ENCODE measurements around the gene PHTF2.

Gene PHTF2

DNA sequence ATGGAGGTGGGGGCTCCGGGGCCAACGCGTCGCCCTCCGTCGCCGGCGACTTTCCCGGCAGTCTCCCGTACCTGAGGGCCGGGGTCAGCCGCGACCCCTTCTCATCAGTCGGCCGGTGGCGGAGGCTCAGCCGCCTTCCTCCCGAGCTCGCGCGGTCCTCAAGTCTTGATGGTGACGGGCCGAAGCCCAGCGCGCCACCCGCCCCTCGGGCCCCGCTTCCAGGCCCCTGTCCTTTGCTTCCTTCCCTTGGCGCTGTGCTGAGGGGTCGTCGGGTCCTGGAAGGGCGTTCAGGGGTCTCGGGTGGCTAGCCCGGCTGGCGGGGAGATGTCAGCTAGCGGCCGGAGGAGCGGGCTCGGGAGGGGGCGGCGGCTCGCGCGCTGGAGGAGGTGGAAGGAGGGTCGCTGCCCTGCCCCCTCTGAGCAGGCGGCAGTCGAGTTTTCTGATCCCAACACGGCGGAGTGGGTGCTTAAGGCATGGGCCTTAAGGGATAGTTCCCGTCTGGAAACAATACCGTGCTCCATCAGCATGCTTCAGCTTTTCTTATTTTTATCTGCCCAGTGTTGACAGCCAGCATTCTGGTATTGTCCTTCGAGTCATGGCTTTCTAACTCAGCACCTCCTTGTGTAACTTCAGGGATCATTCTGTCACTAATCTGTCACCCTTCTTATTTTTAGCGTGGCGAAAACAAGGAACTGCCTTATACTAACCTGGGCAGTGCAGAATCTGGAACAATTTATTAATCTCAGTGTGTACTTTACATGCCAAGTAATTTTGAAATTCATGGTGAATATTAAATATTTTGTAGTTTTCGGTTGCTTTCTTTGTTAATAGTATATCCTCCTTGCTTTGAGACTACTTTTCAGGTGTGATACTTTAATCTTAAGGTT, 748 bp downstream of the PHTF2 start:
- DNase-seq, result peak; percentile 43 to 84 (median 71)
- peaks cover 29 to 57% (median 43%) of the 10 kb centered on the region in 4 experiments for H3K4me1 ChIP-seq (ENCODE audit: control extremely low read depth in 1 of 4, control insufficient read depth in 4 of 4, insufficient read depth in 4 of 4, low read length in 3 of 4)
- peak overlapping the region in 1 of 2 experiments; percentile 72 for H3K27ac ChIP-seq (ENCODE audit: insufficient read depth in 1 of 2, low read depth in 1 of 2, low read length in 2 of 2, poor library complexity in 1 of 2, severe bottlenecking in 2 of 2)
- H3K4me3 ChIP-seq (ENCODE audit: control insufficient read depth in 1 of 7, extremely low read depth in 1 of 7, insufficient read depth in 4 of 7, low read depth in 2 of 7, low read length in 6 of 7), result peak overlapping the region; percentile 78 to 99 (median 97)
- ChIA-PET CTCF (interaction anchor here (0.8 to 1.7 kb wide), 6 partner anchors 13 to 147 kb away, joined by 3 to 7 read pairs (median 4); no protein-coding TSS in a partner anchor), POLR2A (interaction anchor here (0.5 kb wide), 2 partner anchors 11 to 27 kb away, joined by 3 read pairs; no protein-coding TSS in a partner anchor)
- H3K36me3 ChIP-seq (ENCODE audit: control insufficient read depth in 4 of 4, insufficient read depth in 4 of 4, low read length in 3 of 4), result peaks cover 0 to 6% (median 2%) of the 10 kb centered on the region in 4 experiments
- H3K9me3 ChIP-seq (ENCODE audit: control extremely low read depth in 1 of 5, control insufficient read depth in 4 of 5, insufficient read depth in 2 of 5, low read depth in 1 of 5, low read length in 4 of 5), result no peaks in the 10 kb centered on the region
- WGBS (ENCODE audit: insufficient coverage), result 1% methylated on average over 46 of the region's 55 CpGs
- H3K27me3 ChIP-seq (replicated peaks in 2 of 5; ENCODE audit: control insufficient read depth in 4 of 5, insufficient read depth in 5 of 5, low read length in 4 of 5), result no peaks in the 10 kb centered on the region

DNA sequence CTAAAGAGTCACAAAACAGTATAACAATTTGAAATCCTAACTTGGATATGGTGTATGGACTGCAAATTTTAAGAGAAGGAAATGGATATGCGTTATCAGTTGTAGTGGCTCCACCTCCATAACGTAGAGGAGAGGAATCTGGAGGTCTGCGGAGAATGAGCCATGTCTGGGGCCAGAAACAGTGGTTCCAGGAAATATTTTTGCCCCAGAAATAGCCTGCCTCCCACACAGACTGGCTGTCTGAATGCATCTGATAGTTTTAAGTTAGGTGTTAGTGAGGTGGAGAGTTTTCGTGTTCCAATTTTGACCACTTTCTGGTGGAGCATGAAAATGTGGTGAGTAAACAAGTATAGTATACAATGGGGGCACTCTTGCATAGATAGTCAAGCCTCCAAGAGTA, 1.6 kb downstream of the PHTF2 start:
- H3K4me3 ChIP-seq (ENCODE audit: control insufficient read depth in 1 of 7, extremely low read depth in 1 of 7, insufficient read depth in 4 of 7, low read depth in 2 of 7, low read length in 6 of 7), result peak overlapping the region in 5 of 7 experiments; percentile 11 to 97 (median 15)
- H3K4me1 ChIP-seq (ENCODE audit: control extremely low read depth in 1 of 4, control insufficient read depth in 4 of 4, insufficient read depth in 4 of 4, low read length in 3 of 4), result peaks cover 29 to 57% (median 44%) of the 10 kb centered on the region in 4 experiments
- no peak for DNase-seq
- H3K9me3 ChIP-seq (ENCODE audit: control extremely low read depth in 1 of 5, control insufficient read depth in 4 of 5, insufficient read depth in 2 of 5, low read depth in 1 of 5, low read length in 4 of 5), result no peaks in the 10 kb centered on the region
- H3K36me3 ChIP-seq (ENCODE audit: control insufficient read depth in 4 of 4, insufficient read depth in 4 of 4, low read length in 3 of 4), result peaks cover 0 to 3% (median 0%) of the 10 kb centered on the region in 4 experiments
- POLR2A ChIA-PET, result interaction anchor here (0.5 kb wide), 2 partner anchors 10 to 28 kb away, joined by 3 read pairs; no protein-coding TSS in a partner anchor
- H3K27ac ChIP-seq (ENCODE audit: insufficient read depth in 1 of 2, low read depth in 1 of 2, low read length in 2 of 2, poor library complexity in 1 of 2, severe bottlenecking in 2 of 2), result peak overlapping the region in 1 of 2 experiments; percentile 72
- WGBS (ENCODE audit: insufficient coverage), result 23% methylated on average over 3 of the region's 4 CpGs
- H3K27me3 ChIP-seq (replicated peaks in 2 of 5; ENCODE audit: control insufficient read depth in 4 of 5, insufficient read depth in 5 of 5, low read length in 4 of 5), result no peaks in the 10 kb centered on the region
- CTCF ChIA-PET, result interaction anchor here (1.3 kb wide), 1 partner anchor 12 kb away, joined by 5 read pairs; no protein-coding TSS in a partner anchor

GRCh38 chr7:77800730-77801129, 2.2 kb downstream of the PHTF2 start:
- ChIA-PET POLR2A (no interaction called here), CTCF (interaction anchor here (1.0 kb wide), 1 partner anchor 142 kb away, joined by 4 read pairs; no protein-coding TSS in a partner anchor)
- peak overlapping the region in 1 of 7 experiments; percentile 85 for H3K4me3 ChIP-seq (ENCODE audit: control insufficient read depth in 1 of 7, extremely low read depth in 1 of 7, insufficient read depth in 4 of 7, low read depth in 2 of 7, low read length in 6 of 7)

GRCh38 chr7:77802557-77803405, 4.2 kb downstream of the PHTF2 start:
- Histone ChIP-seq H3K9me3 (ENCODE audit: control extremely low read depth in 1 of 5, control insufficient read depth in 4 of 5, insufficient read depth in 2 of 5, low read depth in 1 of 5, low read length in 4 of 5) (peaks cover 0 to 20% (median 5%) of the 10 kb centered on the region in 5 experiments), H3K36me3 (ENCODE audit: control insufficient read depth in 4 of 4, insufficient read depth in 4 of 4, low read length in 3 of 4) (no peaks in the 10 kb centered on the region), H3K27ac (ENCODE audit: insufficient read depth in 1 of 2, low read depth in 1 of 2, low read length in 2 of 2, poor library complexity in 1 of 2, severe bottlenecking in 2 of 2) (no peak overlapping the region), H3K27me3 (replicated peaks in 2 of 5; ENCODE audit: control insufficient read depth in 4 of 5, insufficient read depth in 5 of 5, low read length in 4 of 5) (no peaks in the 10 kb centered on the region), H3K4me3 (ENCODE audit: control insufficient read depth in 1 of 7, extremely low read depth in 1 of 7, insufficient read depth in 4 of 7, low read depth in 2 of 7, low read length in 6 of 7) (peak overlapping the region in 2 of 7 experiments; percentile 19 to 35), H3K4me1 (ENCODE audit: control extremely low read depth in 1 of 4, control insufficient read depth in 4 of 4, insufficient read depth in 4 of 4, low read length in 3 of 4) (peaks cover 18 to 43% (median 33%) of the 10 kb centered on the region in 4 experiments)
- no CpG with 5 or more reads among the region's 2 CpGs for WGBS (ENCODE audit: insufficient coverage)
- ChIA-PET CTCF (interaction anchor here (0.5 to 1.5 kb wide), 6 partner anchors 9 to 151 kb away, joined by 3 to 4 read pairs (median 3); no protein-coding TSS in a partner anchor), POLR2A (interaction anchor here (0.5 kb wide), 1 partner anchor 39 kb away, joined by 3 read pairs; no protein-coding TSS in a partner anchor)
- peak; percentile 18 to 70 (median 54) for DNase-seq

More at GRCh38 chr7:77800730-77801129, 2.2 kb downstream of the PHTF2 start:
- Histone ChIP-seq H3K27ac (ENCODE audit: insufficient read depth in 1 of 2, low read depth in 1 of 2, low read length in 2 of 2, poor library complexity in 1 of 2, severe bottlenecking in 2 of 2) (no peak overlapping the region), H3K27me3 (replicated peaks in 2 of 5; ENCODE audit: control insufficient read depth in 4 of 5, insufficient read depth in 5 of 5, low read length in 4 of 5) (no peaks in the 10 kb centered on the region), H3K9me3 (ENCODE audit: control extremely low read depth in 1 of 5, control insufficient read depth in 4 of 5, insufficient read depth in 2 of 5, low read depth in 1 of 5, low read length in 4 of 5) (peaks cover 0 to 3% (median 0%) of the 10 kb centered on the region in 5 experiments), H3K36me3 (ENCODE audit: control insufficient read depth in 4 of 4, insufficient read depth in 4 of 4, low read length in 3 of 4) (no peaks in the 10 kb centered on the region), H3K4me1 (ENCODE audit: control extremely low read depth in 1 of 4, control insufficient read depth in 4 of 4, insufficient read depth in 4 of 4, low read length in 3 of 4) (peaks cover 29 to 57% (median 44%) of the 10 kb centered on the region in 4 experiments)
- WGBS (ENCODE audit: insufficient coverage), result no CpG with 5 or more reads among the region's 2 CpGs
- DNase-seq, result no peak

DNA sequence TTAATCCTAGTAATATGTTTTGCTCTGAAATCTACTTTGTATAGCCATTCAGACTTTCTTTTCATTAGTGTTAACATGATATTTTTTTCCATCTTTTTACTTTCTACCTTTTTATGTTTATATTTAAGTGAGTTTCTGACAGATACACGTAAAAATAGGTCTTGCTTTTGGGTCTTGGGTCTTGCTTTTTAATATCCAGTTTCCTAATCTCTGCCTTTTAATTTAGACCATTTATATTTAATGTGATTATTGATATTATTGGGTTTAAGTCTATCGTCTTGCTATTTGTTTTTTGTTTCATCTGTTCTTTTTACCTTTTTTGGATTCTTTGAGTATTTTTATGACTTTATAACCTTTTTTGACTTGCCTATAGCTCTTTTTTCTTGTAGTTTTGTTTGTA, 7.9 kb downstream of the PHTF2 start:
- Histone ChIP-seq H3K27ac (ENCODE audit: insufficient read depth in 1 of 2, low read depth in 1 of 2, low read length in 2 of 2, poor library complexity in 1 of 2, severe bottlenecking in 2 of 2) (no peak overlapping the region), H3K36me3 (ENCODE audit: control insufficient read depth in 4 of 4, insufficient read depth in 4 of 4, low read length in 3 of 4) (peaks cover 0 to 3% (median 1%) of the 10 kb centered on the region in 4 experiments), H3K27me3 (replicated peaks in 2 of 5; ENCODE audit: control insufficient read depth in 4 of 5, insufficient read depth in 5 of 5, low read length in 4 of 5) (no peaks in the 10 kb centered on the region), H3K9me3 (ENCODE audit: control extremely low read depth in 1 of 5, control insufficient read depth in 4 of 5, insufficient read depth in 2 of 5, low read depth in 1 of 5, low read length in 4 of 5) (peaks cover 4 to 29% (median 9%) of the 10 kb centered on the region in 5 experiments), H3K4me3 (ENCODE audit: control insufficient read depth in 1 of 7, extremely low read depth in 1 of 7, insufficient read depth in 4 of 7, low read depth in 2 of 7, low read length in 6 of 7) (no peak overlapping the region), H3K4me1 (ENCODE audit: control extremely low read depth in 1 of 4, control insufficient read depth in 4 of 4, insufficient read depth in 4 of 4, low read length in 3 of 4) (peaks cover 12 to 27% (median 18%) of the 10 kb centered on the region in 4 experiments)
- no peak for DNase-seq
- WGBS (ENCODE audit: insufficient coverage), result no CpG with 5 or more reads among the region's 2 CpGs
- POLR2A ChIA-PET, result no interaction called here
- CTCF ChIA-PET, result no interaction called here

DNA sequence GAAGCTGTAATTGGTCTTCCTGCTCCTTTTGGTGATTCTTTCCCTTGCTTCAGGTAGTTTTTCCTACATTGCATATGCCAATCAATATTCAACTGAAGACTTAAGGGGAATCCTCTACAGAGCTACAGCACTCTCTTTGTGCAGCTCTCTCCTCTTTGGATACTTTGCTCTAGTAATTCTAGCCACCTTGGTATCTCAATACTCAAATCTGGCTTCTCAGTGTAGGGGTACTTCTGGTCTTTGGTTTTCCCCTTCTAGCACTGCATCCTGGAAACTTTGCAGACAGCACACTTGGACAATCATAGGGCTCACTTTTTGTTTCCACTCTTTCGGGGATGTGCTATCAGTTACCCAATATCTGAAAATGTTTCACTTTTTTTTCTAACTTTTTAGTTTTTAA, 9.9 kb downstream of the PHTF2 start:
- H3K27ac ChIP-seq (ENCODE audit: insufficient read depth in 1 of 2, low read depth in 1 of 2, low read length in 2 of 2, poor library complexity in 1 of 2, severe bottlenecking in 2 of 2), result no peak overlapping the region
- no peak for DNase-seq
- no peaks in the 10 kb centered on the region for H3K27me3 ChIP-seq (replicated peaks in 2 of 5; ENCODE audit: control insufficient read depth in 4 of 5, insufficient read depth in 5 of 5, low read length in 4 of 5)
- CTCF ChIA-PET, result no interaction called here
- H3K4me1 ChIP-seq (ENCODE audit: control extremely low read depth in 1 of 4, control insufficient read depth in 4 of 4, insufficient read depth in 4 of 4, low read length in 3 of 4), result peaks cover 4 to 16% (median 10%) of the 10 kb centered on the region in 4 experiments
- H3K9me3 ChIP-seq (ENCODE audit: control extremely low read depth in 1 of 5, control insufficient read depth in 4 of 5, insufficient read depth in 2 of 5, low read depth in 1 of 5, low read length in 4 of 5), result peaks cover 4 to 29% (median 9%) of the 10 kb centered on the region in 5 experiments
- H3K4me3 ChIP-seq (ENCODE audit: control insufficient read depth in 1 of 7, extremely low read depth in 1 of 7, insufficient read depth in 4 of 7, low read depth in 2 of 7, low read length in 6 of 7), result no peak overlapping the region
- H3K36me3 ChIP-seq (ENCODE audit: control insufficient read depth in 4 of 4, insufficient read depth in 4 of 4, low read length in 3 of 4), result peaks cover 0 to 3% (median 1%) of the 10 kb centered on the region in 4 experiments
- 80% methylated on average over 1 of the region's 1 CpG for WGBS (ENCODE audit: insufficient coverage)
- POLR2A ChIA-PET, result no interaction called here
